SK-N-DZ (cell line): ENCODE data around the gene IFTAP.

Source experiments
- DNase-seq: peaks from one replicate; pipeline ENCODE4 v3.0.0-alpha.2; 2015; ENCODE audit warnings: low spot score

Gene IFTAP

DNA sequence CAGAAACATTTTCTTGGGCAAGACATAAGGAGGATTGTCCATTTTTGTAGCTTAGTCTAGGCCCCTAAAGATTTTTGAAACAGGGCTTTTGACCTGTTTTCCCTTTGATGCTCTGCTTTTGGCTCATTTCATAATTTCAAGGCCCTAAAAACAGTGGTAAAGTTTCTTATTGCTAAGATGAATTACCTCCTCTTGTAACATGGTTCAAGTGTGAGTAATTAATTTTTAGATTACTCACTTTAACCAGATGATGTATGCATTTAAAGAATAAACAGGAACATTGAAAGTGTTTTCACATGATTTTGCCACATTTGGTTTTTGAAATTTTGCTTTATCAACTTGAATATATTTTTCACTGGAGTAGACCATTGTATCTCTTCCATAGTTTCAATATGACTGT is 2.6 kb downstream of the IFTAP start:
- DNase-seq = no peak

DNA sequence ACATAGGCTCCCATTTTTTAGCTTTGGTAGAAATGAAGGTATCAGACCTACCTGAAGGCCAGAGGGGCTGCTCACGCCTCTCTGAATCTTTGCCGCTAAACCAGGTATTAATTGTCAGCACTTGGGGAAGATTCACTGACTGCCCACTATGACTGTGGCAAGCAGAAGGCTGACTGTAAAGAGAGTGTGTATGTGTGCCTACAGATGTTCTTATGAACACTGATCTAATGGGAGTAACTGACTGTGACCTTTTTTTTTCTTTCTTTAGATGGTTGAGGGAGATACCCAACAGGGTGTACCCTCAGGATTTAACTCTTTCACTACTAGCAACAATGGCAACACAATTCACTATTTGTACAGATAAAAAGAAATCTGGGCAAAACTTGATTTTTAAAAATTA is 3.7 kb downstream of the IFTAP start, which contains the start of gene RAG2:
Gene RAG2 (minus strand): TSS at position 186 of the 400 bp plus-strand sequence. CDS start 4,068 bp downstream, outside the sequence.
- peak; percentile 32 for DNase-seq

DNA sequence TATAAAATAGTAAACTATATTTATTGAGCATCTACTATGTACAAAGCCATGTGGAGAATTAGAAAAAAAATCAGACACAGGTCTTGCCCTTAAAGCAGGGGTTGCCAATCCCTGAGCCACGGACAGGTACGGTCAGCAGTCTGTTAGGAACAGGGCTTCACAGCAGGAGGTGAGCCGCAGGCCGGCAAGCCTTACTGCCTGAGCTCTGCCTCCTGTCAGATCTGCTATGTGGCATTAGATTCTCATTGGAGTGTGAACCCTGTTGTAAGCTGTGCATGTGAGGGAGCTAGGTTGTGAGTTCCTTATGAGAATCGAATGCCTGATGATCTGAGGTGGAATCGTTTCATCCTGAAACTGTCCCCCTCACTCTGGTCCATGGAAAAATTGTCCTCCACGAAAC is 5.9 kb downstream of the IFTAP start:
- no peak for DNase-seq

DNA sequence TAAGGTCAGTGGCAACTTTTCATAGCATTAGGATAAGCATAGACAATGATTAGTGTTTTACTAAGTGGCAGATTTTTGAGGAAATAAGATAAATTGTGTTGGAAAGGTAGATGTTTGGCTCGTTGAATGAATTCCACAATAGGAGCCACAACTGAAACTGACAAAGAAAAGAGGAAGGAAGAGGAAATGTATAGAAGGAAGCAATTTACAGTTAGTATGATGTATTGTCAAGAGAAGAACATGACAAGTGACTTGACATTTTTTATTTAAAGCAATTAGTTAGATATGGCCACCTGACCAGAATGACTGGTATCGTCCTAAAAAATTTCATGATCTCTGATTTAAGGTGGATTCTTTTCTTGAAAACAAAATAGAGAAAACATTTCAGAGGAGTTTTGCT is 6.9 kb downstream of the IFTAP start:
- DNase-seq = no peak

DNA sequence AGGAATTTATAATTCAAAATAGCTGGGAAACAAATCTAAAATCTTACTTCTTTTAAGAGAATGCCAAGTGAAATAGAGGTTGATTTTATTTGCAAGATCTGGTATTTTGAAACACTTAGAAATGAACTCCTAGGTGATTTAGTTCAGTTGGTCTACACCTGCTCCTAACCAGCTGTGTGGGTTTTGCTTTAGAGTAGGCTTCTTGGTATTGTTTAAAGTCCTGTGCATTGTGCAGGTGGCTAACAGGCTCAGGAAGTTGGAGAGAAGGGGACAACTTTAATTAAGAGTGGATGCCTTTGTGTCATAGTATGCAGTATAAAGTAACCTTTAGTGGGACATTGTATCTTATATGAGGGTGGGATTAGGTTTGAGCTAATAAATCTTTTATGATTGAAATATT is 7.8 kb downstream of the IFTAP start:
- DNase-seq = no peak

DNA sequence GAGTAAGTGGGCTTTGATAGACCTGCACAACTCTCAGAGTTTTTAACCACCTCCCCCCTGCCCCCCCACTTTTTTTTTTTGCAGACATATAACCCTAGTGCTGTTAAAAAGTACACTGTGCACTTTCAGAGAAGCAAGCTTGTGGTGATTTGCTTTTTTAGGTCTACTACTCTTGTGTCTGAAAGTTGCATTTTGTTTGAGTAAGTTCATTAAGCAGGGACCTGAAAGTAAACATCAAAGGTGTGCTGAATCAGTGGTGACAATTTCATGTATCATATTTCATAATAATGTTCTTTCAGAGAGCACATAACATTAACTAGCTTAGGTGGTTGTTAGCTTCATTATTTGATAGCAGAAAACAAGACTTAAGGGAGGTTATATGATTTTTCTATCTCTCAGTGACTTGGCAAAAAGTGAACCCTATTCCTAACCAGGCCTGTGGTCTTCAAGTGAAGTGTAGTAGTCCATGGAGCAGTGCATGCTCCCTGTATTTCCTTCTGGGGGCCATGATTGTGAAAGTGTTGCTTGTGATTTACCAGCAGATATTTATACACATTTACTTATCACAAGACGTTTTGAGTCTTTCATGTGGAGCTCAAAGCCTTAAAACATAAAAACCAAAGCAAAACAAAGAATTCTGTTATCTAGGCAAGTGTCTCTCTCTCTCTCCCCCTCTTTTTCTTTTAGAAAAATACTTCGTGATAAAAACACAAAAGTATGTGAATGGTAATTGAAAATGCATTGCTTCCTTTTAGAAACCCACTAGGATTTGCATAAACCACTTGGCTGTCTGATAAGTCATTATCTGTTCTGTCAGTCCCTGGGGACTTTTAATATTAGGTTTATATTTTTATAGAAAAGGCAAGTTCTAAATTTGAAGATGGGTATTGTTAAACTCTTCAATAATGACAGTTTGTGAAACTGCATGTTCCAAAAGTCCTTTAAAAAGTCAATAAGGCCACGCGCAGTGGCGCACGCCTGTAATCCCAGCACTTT is 11.2 kb downstream of the IFTAP start:
- DNase-seq = no peak

DNA sequence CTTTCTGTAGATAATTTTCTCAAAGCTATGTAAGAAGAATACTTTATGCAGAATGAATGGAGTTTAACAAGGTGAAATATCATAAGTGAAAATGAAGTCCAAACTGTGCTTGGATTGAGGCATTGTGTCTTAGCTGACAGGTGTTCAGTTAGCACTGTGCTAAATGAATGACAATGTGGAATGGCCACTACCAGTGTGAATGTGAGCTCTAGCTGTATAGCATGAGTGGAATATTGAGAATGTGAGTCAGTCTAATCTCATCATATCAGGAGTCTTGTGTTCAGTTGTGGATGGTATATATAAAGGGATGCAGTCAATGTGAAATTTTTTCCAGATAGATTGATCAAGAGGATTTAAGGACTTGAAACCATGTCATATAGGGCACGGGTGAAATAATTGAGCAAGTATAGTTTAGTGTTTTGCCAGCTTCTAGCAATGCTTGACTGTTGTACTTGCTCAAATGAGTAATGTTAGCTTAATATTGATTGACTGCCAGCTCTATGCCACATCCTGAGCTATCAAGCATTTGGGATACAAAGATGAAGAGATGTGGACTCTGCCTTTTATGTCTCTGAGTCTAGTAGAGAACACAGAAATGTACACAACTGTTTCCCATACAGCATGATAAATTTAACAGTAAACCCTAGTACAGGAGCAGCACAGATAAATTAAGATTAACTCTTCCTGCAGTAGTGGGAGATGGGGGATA is 14.3 kb downstream of the IFTAP start:
- DNase-seq = no peak

DNA sequence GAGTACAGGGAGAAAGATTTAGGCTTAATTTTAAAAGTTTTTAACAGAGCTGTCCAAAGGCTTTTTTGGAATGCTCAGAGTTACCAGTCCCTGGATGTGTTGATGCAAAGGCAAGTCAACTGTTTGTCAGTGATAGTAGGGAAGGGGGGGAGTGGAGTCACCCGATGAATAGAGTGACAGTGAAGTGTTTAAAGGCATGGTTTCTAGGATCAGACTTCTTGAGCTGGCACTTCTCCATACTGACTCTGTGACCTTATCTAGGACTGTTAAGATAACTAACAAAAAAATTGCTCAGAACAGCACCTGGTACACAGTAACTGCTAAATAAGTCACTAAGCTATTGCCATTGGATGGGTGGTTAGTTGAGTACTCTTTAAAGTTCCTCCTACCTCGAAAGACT is 15.1 kb downstream of the IFTAP start:
- no peak for DNase-seq

DNA sequence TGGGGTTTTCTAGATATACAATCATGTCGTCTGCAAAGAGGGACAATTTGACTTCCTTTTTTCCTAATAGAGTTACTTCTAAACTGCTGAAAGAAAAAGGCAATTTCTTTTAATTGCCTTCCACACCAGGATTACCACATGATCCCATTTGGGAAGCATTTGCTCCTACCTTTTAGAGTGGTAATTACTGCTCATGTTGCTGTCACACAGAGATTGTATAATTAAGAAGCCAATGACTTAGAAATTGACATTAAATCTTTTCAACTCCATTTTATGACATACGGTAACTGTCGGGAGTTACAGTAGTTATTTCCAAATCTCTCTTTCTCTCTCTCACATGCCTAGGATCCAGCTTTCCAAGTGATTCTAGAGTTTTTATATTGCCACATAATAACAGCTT is 21.5 kb downstream of the IFTAP start:
- no peak for DNase-seq

DNA sequence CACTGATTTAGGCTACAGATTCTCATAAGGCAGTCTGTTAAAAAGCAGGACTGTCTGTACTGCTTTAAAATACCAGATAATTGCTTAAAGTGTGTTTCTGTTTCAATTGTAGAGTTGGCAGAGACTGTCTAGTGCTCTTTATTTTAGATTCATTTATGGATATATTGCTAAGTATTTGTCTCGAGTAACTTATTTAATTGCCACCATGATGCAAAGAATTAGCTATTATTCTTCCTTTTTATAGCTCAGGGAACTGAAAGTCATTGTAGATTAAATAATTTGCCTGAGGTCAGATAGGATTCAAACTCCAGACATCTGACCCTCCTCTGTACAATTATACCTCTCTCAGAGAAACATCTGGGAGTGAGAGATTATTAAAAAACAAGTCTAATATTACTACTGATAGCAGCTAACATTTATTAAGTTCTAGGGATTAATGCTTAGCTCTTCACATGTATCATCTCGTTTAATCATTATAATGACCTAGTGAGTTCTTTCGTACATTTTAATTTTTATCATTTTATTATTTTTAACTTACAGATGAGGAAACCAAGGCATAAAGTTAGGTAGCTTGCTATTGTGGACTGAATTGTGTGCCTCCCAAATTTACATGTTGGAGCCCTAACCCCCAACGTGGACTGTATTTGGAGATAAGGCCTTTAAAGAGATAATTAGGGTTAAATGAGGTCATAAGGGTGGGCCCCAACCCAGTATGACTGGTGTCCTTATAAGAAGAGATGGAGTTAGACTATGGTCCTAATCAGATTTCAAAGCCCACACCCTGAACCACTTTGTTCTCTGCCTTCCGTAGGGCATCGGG is 23.5 kb downstream of the IFTAP start:
- no peak for DNase-seq

DNA sequence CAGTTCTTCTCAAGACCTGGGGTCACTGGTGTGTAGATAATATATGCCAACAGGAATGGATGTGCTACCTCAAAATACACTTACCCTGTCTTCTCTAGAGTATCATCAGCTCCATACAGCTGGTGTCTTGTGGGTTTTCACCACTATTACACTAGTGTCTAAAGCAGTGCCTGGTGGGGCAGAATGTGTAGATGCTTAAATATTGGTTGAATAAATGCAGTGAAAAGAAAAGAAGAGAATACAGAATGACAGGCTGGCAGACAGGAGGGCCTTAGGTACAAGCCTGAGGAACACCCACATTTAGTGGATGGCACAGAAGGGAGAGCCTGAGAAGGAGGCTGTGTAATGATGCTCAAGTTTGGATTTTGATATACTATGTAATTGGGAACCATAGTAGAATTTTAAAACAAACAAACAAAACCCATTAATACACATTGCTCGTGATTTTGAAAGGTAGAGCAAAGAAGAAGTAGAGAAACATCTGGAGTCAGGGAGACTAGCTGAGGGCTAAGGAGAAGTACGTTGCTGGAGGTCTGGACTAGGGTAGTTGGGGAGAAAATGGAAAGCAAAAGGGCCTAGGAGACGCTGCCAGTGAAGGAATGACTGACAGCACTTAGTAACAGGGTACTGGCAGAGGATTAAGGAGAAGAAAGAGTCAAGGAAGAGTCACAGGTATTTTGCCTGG is 24.2 kb downstream of the IFTAP start:
- DNase-seq = no peak

DNA sequence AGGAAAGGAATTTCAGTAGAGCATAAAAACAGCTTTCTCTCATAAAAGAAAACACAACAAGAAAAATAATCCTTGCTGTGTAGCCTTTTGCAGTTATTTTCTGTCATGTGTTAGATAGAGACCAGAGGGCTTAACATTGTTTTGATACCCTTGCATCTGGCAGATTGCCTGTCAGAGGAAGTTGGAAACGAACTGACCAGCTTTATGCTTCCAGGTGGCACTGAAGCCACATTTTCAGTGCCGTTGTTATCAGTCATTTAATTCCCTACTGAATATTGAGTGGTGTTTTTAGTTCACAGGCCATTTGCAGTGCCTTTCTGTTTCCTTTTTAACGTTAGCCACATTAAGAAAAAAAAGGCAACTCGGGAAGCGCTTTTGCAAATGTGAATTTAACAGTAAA is 25.2 kb downstream of the IFTAP start:
- DNase-seq = peak; percentile 27

DNA sequence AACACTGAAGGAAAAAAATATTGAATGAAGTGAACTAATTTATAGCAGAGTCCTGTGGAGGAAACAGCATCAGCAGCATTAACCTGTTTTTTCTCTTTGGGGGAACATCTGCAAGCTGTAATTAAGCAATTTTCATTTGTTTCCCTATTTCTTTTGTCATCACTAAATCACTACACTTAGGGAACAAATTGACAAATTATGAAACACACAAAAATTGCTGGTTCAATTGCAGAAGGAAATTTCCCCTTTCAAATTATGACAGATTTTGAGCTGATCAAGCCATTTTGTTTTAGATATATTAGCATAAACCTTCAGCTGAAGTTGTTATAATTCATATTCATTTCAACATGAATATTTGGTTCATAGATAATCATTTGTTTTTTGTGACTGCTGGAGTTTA is 25.9 kb downstream of the IFTAP start:
- no peak for DNase-seq

DNA sequence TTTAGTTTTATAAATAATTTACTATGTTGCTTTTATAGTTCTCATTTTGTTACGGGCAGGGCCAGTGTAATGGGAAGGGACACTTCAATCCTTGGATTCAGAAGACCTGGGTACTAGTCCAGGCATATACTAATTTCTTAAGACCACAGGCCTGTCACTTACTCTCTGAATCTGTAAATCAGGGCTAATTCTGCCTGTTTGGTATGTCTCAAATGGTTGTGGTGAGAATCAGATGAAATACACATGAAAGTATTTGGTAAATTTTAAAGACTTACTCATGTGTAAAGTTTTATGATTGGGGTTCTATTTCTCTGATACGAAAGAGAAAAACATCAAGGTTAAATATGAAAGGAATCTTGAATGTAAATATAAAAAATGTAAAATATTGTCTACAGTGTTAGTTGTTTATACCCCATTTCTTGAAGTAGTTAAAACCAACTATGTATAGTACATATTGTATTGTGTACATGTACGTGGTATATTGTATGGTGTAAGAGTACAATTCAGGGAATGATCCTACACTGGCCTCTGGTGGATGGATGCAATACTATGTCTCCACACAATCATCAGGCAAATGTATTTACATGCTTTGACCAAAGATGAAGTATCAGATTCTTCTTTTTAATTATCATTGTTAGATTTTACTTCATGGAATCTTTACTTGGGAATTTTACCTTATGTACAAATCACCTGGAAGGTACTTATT is 28.3 kb downstream of the IFTAP start:
- DNase-seq = peak; percentile 58

DNA sequence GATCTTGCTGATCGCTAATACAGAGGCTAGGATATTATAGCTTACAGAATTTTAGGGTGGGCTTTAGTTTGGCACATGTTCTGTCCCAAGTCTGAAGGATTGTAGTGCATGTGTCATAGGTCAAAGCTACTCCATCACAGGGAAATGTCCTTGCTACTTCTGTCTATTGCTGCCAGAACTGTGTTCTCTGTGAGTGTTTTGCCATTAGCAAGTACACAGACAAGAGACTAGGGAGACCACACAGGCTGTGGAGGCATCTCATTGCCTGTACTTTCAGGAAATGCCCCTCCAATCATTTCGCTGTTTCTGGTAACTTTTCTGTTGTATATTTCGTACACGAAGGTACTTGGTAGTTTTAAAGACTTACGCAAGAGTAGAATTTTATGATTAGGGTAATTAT is 29.2 kb downstream of the IFTAP start:
- no peak for DNase-seq

DNA sequence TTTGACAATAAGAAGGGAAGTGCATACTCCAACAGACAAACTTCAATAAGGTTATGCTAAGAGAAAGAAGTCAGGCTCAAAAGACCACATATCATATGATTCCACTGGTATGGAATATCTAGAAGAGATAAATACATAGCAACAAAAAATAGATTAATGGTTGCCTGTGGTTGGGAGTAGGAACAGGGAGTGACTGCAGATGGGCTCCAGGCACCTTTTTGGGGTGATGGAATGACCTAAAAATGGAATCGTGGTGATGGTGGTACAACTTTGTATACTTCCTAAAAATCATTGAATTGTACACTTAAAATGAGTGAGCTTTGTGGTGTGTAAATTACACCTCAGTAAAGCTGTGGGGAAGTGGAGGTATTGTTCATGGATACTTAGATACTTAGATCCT is 32.7 kb downstream of the IFTAP start:
- DNase-seq = no peak

DNA sequence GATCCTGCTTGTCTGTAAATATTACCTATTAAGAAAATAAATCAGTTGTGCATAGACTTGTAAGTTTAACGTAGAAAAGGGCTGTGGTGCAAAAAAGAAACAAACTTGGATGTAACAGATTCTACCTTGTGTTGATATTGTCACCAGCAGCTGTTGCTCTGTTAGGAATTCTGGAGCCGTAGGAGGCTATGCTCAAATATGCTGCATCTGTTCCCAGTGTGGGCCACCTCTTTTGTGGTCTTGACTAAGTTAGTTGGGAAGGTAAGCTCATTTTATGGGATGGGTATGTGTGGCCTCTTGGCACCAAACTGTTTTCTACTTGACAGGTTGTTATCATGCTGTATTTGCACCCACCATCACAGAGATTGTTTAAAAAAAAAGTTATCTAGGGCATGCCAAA is 33.2 kb downstream of the IFTAP start:
- no peak for DNase-seq

DNA sequence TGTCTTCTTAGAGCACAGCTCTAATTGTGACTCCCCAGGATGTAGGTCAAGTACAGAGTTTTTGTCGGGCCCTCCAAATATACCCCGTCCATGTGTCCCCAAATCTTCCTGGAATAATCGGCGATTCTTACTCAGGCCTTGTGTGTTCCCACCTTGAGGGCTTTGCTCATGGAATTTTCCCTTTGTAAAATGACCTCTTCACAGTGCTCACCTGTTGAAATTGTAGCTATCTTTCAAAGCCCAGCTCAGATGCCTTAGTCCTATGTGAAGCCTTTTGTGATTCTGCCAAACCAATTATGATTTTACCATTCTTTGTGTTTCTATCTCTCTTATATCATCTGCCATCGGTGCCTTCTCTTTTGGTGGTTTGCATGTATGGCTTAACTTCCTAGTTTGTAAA is 33.8 kb downstream of the IFTAP start:
- DNase-seq = no peak

DNA sequence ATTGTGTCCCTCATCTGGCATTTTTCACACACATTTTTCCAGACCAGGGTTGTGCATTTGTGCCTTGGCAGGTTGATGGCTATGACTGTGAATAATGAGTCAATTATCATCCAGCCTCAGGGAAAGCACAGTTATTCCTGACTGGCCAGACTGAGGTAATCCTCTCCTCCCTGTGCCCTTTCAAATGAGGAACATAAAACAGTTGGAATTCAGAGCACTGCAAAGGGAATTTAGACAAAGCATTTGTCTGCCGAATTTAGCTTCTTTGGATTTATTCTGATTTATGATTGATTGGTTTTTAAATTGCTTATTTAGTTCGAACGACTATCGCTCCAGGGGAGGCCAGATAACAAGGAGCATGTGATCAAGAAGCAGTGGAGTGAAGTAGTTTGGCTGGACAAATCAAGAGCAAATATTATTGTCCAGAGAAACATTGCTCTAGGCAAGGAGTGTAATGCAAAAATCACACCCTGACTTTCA is 34.5 kb downstream of the IFTAP start:
- no peak for DNase-seq

DNA sequence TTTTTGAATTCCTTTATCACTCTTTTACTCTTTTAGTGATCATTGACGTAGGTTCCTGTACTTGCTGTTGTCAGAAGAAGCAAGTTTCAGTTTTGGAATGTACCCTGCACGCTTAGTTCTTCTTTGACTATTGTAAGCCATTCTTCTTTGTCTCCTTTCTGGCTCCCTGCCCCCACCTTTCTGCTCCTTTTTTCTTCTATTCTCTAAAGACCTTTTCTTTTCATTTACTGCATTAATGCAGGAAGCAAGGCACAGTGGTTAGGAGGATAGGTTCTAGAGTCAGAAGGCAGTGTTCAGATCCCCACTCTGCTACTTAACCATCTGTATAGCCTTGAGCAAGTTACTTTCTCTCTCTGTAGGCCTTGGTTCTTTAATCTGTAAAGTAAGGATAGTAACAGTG is 37.5 kb downstream of the IFTAP start:
- no peak for DNase-seq
